SK-N-SH treated with all-trans-retinoic acid at 6 μM for 48 hours (cell line): Measurements from ENCODE around the gene KCP.

Experiments used
- ATAC-seq: fragments of 200-7000 bp; cut with Tn5 transposase; 3 replicates; pipeline ENCODE4 v1.9.1; 2020; ENCODE audit warnings: mild to moderate bottlenecking, moderate library complexity
- ARNTL ChIP-seq: fragments of 450-650 bp; formaldehyde crosslinking; IDR thresholded peaks from 2 replicates; pipeline ENCODE4 v1.5.0; 2020; ENCODE audit warnings: low read depth, mild to moderate bottlenecking, moderate library complexity, borderline replicate concordance
- CREB5 ChIP-seq: fragments of 250-450 bp; sonication (Bioruptor Pico); IDR thresholded peaks from 2 replicates; pipeline ENCODE4 v1.5.1; 2020; ENCODE audit warnings: low read depth, mild to moderate bottlenecking, moderate library complexity
- CSDC2 ChIP-seq: fragments of 250-450 bp; sonication (Bioruptor Pico); IDR thresholded peaks from 2 replicates; pipeline ENCODE4 v1.5.0; 2020; ENCODE audit warnings: mild to moderate bottlenecking, moderate library complexity
- ESRRG ChIP-seq: fragments of 250-450 bp; sonication (Bioruptor Pico); IDR thresholded peaks from 2 replicates; pipeline ENCODE4 v1.6.1; 2021; ENCODE audit warnings: mild to moderate bottlenecking
- GLIS3 ChIP-seq: fragments of 250-450 bp; sonication (Bioruptor Pico); IDR thresholded peaks from 2 replicates; pipeline ENCODE4 v1.5.0; 2020; ENCODE audit warnings: mild to moderate bottlenecking, moderate library complexity
- ISL1 ChIP-seq: fragments of 250-450 bp; sonication (Bioruptor Pico); IDR thresholded peaks from 2 replicates; pipeline ENCODE4 v2.1.2; 2022; ENCODE audit warnings: mild to moderate bottlenecking, moderate library complexity
- OSR1 ChIP-seq: fragments of 250-450 bp; sonication (Bioruptor Pico); IDR thresholded peaks from 2 replicates; pipeline ENCODE4 v1.8.0; 2022; ENCODE audit warnings: moderate library complexity, mild to moderate bottlenecking, inconsistent platforms
- PATZ1 ChIP-seq: fragments of 250-450 bp; sonication (Bioruptor Pico); IDR thresholded peaks from 2 replicates; pipeline ENCODE4 v1.8.0; 2020; ENCODE audit warnings: mild to moderate bottlenecking, moderate library complexity, borderline replicate concordance
- PPARA ChIP-seq: fragments of 250-450 bp; sonication (Bioruptor Pico); IDR thresholded peaks from 2 replicates; pipeline ENCODE4 v1.5.0; 2020; ENCODE audit warnings: mild to moderate bottlenecking, borderline replicate concordance
- RARB ChIP-seq: fragments of 250-450 bp; sonication (Bioruptor Pico); IDR thresholded peaks from 2 replicates; pipeline ENCODE4 v1.8.0; 2021; ENCODE audit warnings: mild to moderate bottlenecking, moderate library complexity
- SNAI2 ChIP-seq: fragments of 250-450 bp; sonication (Bioruptor Pico); IDR thresholded peaks from 2 replicates; pipeline ENCODE4 v1.5.0; 2020; ENCODE audit warnings: mild to moderate bottlenecking, moderate library complexity
- TCF4 ChIP-seq: fragments of 250-450 bp; sonication (Bioruptor Pico); IDR thresholded peaks from 2 replicates; pipeline ENCODE4 v1.8.0; 2021; ENCODE audit warnings: mild to moderate bottlenecking, moderate library complexity, borderline replicate concordance
- TOX ChIP-seq: fragments of 250-450 bp; sonication (Bioruptor Pico); IDR thresholded peaks from 2 replicates; pipeline ENCODE4 v1.8.0; 2021; ENCODE audit warnings: mild to moderate bottlenecking, moderate library complexity, borderline replicate concordance
- TSHZ2 ChIP-seq: fragments of 250-450 bp; sonication (Bioruptor Pico); IDR thresholded peaks from 2 replicates; pipeline ENCODE4 v1.5.0; 2020; ENCODE audit warnings: mild to moderate bottlenecking, moderate library complexity
- ZC3H10 ChIP-seq: fragments of 250-450 bp; sonication (Bioruptor Pico); IDR thresholded peaks from 2 replicates; pipeline ENCODE4 v1.5.1; 2021; ENCODE audit warnings: mild to moderate bottlenecking, moderate library complexity
- ZFP3 ChIP-seq: fragments of 250-450 bp; sonication (Bioruptor Pico); IDR thresholded peaks from 2 replicates; pipeline ENCODE4 v1.5.0; 2020; ENCODE audit warnings: mild to moderate bottlenecking, moderate library complexity
- ZNF565 ChIP-seq: fragments of 450-650 bp; formaldehyde crosslinking; conservative IDR thresholded peaks from 2 replicates; pipeline ENCODE4 v1.5.0; 2020; ENCODE audit warnings: low read depth, mild to moderate bottlenecking, moderate library complexity
- ZNF70 ChIP-seq: fragments of 450-650 bp; formaldehyde crosslinking; IDR thresholded peaks from 2 replicates; pipeline ENCODE4 v1.5.0; 2020; ENCODE audit warnings: mild to moderate bottlenecking, moderate library complexity
- ZNF8 ChIP-seq: fragments of 450-650 bp; formaldehyde crosslinking; IDR thresholded peaks from 2 replicates; pipeline ENCODE4 v1.5.0; 2020; ENCODE audit warnings: mild to moderate bottlenecking, moderate library complexity
- TF ChIP-seq, protein P1 (sequence below): fragments of 250-450 bp; sonication (Bioruptor Pico); IDR thresholded peaks from 2 replicates; pipeline ENCODE4 v1.5.1; 2021; ENCODE audit warnings: mild to moderate bottlenecking, moderate library complexity
- TF ChIP-seq, protein P2 (sequence below): fragments of 250-450 bp; sonication (Bioruptor Pico); IDR thresholded peaks from 2 replicates; pipeline ENCODE4 v1.8.0; 2021; ENCODE audit warnings: low read depth, mild to moderate bottlenecking, moderate library complexity, borderline replicate concordance

KCP gene

DNA sequence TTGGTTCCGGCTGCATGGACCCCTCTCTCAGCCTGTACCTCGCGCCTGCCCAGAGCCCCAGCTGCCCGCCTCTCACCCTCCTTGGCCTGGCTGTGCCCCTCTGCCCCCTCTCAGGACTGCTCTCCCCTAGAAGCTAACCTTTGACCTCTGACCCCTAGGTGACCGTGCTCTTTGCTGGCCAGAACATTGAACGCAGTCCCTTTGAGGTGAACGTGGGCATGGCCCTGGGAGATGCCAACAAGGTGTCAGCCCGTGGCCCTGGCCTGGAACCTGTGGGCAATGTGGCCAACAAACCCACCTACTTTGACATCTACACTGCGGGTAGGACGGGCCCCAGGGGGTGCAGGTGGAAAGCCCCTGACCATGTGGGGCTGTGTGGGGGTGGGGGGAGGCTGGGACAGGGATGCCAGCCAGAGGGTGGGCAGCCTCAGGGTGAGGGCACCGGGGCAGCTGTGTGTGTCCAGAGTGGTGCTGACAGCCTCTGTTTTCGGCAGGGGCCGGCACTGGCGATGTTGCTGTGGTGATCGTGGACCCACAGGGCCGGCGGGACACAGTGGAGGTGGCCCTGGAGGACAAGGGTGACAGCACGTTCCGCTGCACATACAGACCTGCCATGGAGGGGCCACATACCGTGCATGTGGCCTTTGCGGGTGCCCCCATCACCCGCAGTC is 72.3 kb downstream of the KCP start (continued):
- TF ChIP-seq TOX, result no peak
- TF ChIP-seq, protein P1, sequence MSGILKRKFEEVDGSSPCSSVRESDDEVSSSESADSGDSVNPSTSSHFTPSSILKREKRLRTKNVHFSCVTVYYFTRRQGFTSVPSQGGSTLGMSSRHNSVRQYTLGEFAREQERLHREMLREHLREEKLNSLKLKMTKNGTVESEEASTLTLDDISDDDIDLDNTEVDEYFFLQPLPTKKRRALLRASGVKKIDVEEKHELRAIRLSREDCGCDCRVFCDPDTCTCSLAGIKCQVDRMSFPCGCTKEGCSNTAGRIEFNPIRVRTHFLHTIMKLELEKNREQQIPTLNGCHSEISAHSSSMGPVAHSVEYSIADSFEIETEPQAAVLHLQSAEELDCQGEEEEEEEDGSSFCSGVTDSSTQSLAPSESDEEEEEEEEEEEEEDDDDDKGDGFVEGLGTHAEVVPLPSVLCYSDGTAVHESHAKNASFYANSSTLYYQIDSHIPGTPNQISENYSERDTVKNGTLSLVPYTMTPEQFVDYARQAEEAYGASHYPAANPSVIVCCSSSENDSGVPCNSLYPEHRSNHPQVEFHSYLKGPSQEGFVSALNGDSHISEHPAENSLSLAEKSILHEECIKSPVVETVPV (CRISPR knock-in tag), result no peak

DNA sequence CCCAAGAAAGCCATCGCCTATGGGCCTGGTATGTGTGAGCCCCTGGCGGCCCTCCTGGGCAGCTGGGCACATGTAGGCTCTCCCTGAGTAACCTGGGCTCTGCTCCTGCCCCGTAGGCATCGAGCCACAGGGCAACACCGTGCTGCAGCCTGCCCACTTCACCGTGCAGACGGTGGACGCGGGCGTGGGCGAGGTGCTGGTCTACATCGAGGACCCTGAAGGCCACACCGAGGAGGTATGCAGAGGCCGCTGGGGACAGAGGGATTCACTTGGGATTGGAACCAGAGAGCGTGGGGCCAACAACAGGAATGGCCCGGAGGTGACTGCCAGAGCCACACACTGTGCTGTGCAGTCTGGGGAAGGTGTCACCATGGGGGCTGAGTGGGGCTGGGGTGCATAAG is 73.0 kb downstream of the KCP start:
- TF ChIP-seq ZNF565 (no peak), CREB5 (CRISPR knock-in tag) (no peak), ARNTL (CRISPR knock-in tag) (no peak), ZC3H10 (CRISPR knock-in tag) (no peak), TCF4 (no peak), GLIS3 (CRISPR knock-in tag) (no peak), PPARA (no peak), ZFP3 (CRISPR knock-in tag) (no peak), ZNF8 (CRISPR knock-in tag) (no peak), SNAI2 (CRISPR knock-in tag) (no peak), OSR1 (CRISPR knock-in tag) (no peak), TSHZ2 (CRISPR knock-in tag) (no peak), ISL1 (no peak), ESRRG (CRISPR knock-in tag) (no peak), PATZ1 (no peak)
- TF ChIP-seq, protein P2, sequence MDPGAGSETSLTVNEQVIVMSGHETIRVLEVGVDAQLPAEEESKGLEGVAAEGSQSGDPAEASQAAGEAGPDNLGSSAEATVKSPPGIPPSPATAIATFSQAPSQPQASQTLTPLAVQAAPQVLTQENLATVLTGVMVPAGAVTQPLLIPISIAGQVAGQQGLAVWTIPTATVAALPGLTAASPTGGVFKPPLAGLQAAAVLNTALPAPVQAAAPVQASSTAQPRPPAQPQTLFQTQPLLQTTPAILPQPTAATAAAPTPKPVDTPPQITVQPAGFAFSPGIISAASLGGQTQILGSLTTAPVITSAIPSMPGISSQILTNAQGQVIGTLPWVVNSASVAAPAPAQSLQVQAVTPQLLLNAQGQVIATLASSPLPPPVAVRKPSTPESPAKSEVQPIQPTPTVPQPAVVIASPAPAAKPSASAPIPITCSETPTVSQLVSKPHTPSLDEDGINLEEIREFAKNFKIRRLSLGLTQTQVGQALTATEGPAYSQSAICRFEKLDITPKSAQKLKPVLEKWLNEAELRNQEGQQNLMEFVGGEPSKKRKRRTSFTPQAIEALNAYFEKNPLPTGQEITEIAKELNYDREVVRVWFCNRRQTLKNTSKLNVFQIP (CRISPR knock-in tag), result no peak
- TF ChIP-seq, protein P1 (CRISPR knock-in tag), result no peak
- ATAC-seq, result no peak

GRCh38 chr7:128836729-128837348 is 73.7 kb downstream of the KCP start:
- TF ChIP-seq, protein P2 (CRISPR knock-in tag), result no peak
- TF ChIP-seq PPARA, result no peak
- no peak for TF ChIP-seq ZNF565
- no peak for TF ChIP-seq ISL1
- TF ChIP-seq ZNF8 (CRISPR knock-in tag), result no peak
- no peak for TF ChIP-seq RARB (CRISPR knock-in tag)
- no peak for TF ChIP-seq TOX
- TF ChIP-seq ZNF70 (CRISPR knock-in tag), result no peak
- TF ChIP-seq CSDC2 (CRISPR knock-in tag), result no peak
- no peak for TF ChIP-seq ARNTL (CRISPR knock-in tag)
- ATAC-seq, result no peak
